Mucosa of rectum (tissue), 2 donors: Measurements from ENCODE around the gene ZMYND8.
"Not testable (repeated sequence)": the region's sequence is repeated elsewhere in the genome, so short reads cannot be mapped to it uniquely, and the experiment has no call there.

ENCODE experiments used
- H3K27ac ChIP-seq, 2 donors: one replicate each; pipeline ENCODE4 v1.7.0; 2013; ENCODE audit warnings: inconsistent platforms in 2 of 2, low read depth in 2 of 2, low read length in 2 of 2
- H3K27me3 ChIP-seq, 2 donors: one replicate each; pipeline ENCODE4 v1.7.0; 2013; ENCODE audit warnings: low read length in 2 of 2; ENCODE audit not compliant: control insufficient read depth in 2 of 2, insufficient read depth in 2 of 2
- H3K36me3 ChIP-seq, 2 donors: one replicate each; pipeline ENCODE4 v1.7.0; 2013; ENCODE audit warnings: low read length in 2 of 2; ENCODE audit not compliant: control insufficient read depth in 2 of 2, insufficient read depth in 2 of 2
- H3K4me1 ChIP-seq, 2 donors: one replicate each; pipeline ENCODE4 v1.7.0; 2013; ENCODE audit warnings: low read length in 2 of 2, mild to moderate bottlenecking in 1 of 2; ENCODE audit not compliant: control insufficient read depth in 2 of 2, insufficient read depth in 2 of 2
- H3K4me3 ChIP-seq, 2 donors: one replicate each; pipeline ENCODE4 v1.7.0; 2013; ENCODE audit warnings: low read length in 2 of 2
- H3K9ac ChIP-seq, 2 donors: one replicate each; pipeline ENCODE4 v1.7.0; 2013; ENCODE audit warnings: low read length in 2 of 2, low read depth in 1 of 2, mild to moderate bottlenecking in 1 of 2
- H3K9me3 ChIP-seq, 2 donors: one replicate each; pipeline ENCODE4 v1.7.0; 2013; ENCODE audit warnings: low read length in 2 of 2; ENCODE audit not compliant: control insufficient read depth in 2 of 2
- donor health status: healthy.
- donor health status: Normal muscosa, but diverticular disease.

The ZMYND8 gene

DNA sequence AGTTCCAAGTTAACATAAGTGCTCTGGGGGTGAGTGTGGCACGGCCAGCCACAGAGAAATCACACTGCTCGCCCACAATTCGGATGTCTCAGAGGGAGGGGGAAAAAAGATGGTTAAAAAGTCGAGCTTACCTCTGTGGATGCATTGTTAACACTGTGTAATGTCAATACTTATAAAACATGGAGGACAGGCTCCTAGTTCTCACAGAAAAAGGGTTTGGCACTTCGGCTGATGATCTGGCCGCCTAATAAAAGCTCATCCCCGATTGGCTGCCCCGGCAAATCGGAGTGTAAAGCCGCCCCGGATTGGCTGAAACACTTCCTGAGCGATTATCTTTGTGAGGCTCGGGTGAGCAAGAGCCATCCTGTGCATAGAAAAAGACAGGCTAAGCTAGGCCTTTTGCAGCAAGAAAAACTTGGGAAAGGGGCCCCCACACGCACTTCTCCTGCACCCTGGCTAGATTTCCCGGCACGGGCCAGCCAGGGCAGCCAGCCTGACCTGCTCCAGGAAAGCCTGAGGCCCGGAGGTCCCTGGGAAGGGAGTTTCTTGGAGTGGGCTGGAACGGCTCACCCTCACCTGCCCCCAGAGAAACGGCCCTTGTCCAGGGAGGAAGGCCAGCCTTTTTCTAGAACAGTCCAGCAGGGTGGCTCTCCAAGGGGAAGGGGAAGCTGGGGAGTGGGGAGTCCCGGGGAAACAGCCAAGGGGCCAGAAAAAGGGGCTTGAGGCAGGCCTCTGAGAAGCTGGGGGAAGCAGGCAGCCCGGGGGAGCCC lies at the start of gene ZMYND8:
Gene ZMYND8, minus strand, starts transcription at position 174 of the 770 bp plus-strand sequence. Its CDS starts 29 bp downstream, at position 145.
- Histone ChIP-seq H3K9me3 (no peaks in the 10 kb centered on the region), H3K9ac (peak within 1 kb of the TSS; percentile 87 to 88), H3K27me3 (no peaks in the 10 kb centered on the region), H3K4me1 (peaks cover 86 to 95% of the 10 kb centered on the region in 2 donors), H3K36me3 (no peaks in the 10 kb centered on the region), H3K4me3 (peak within 1 kb of the TSS; percentile 59 to 69), H3K27ac (peak within 1 kb of the TSS; percentile 97 to 98)

GRCh38 chr20:47405775-47406325 lies 49.4 kb upstream of the ZMYND8 start:
- no peaks in the 10 kb centered on the region for H3K9me3 ChIP-seq
- H3K4me3 ChIP-seq, result no peak overlapping the region
- H3K27me3 ChIP-seq, result no peaks in the 10 kb centered on the region
- H3K27ac ChIP-seq, result no peak overlapping the region
- H3K9ac ChIP-seq, result no peak overlapping the region
- no peaks in the 10 kb centered on the region for H3K36me3 ChIP-seq
- no peaks in the 10 kb centered on the region for H3K4me1 ChIP-seq

- H3K4me1 ChIP-seq, result no peaks in the 10 kb centered on the region
- H3K4me3 ChIP-seq, result no peak overlapping the region
- H3K9ac ChIP-seq, result no peak overlapping the region
- no peaks in the 10 kb centered on the region for H3K27me3 ChIP-seq
- H3K27ac ChIP-seq, result no peak overlapping the region
- H3K9me3 ChIP-seq, result no peaks in the 10 kb centered on the region
- H3K36me3 ChIP-seq, result no peaks in the 10 kb centered on the region
Measured at GRCh38 chr20:47400685-47401084, 44.2 kb upstream of the ZMYND8 start.

- Histone ChIP-seq H3K9ac (no peak overlapping the region), H3K4me1 (no peaks in the 10 kb centered on the region), H3K9me3 (no peaks in the 10 kb centered on the region), H3K4me3 (no peak overlapping the region), H3K27ac (no peak overlapping the region), H3K27me3 (no peaks in the 10 kb centered on the region), H3K36me3 (no peaks in the 10 kb centered on the region)
Measured at GRCh38 chr20:47397652-47398301, 41.3 kb upstream of the ZMYND8 start.

- H3K9ac ChIP-seq, result no peak overlapping the region
- no peak overlapping the region for H3K27ac ChIP-seq
- no peaks in the 10 kb centered on the region for H3K4me1 ChIP-seq
- H3K36me3 ChIP-seq, result no peaks in the 10 kb centered on the region
- no peaks in the 10 kb centered on the region for H3K27me3 ChIP-seq
- H3K4me3 ChIP-seq, result no peak overlapping the region
- no peaks in the 10 kb centered on the region for H3K9me3 ChIP-seq
Measured at GRCh38 chr20:47396762-47397476, 40.4 kb upstream of the ZMYND8 start.

DNA sequence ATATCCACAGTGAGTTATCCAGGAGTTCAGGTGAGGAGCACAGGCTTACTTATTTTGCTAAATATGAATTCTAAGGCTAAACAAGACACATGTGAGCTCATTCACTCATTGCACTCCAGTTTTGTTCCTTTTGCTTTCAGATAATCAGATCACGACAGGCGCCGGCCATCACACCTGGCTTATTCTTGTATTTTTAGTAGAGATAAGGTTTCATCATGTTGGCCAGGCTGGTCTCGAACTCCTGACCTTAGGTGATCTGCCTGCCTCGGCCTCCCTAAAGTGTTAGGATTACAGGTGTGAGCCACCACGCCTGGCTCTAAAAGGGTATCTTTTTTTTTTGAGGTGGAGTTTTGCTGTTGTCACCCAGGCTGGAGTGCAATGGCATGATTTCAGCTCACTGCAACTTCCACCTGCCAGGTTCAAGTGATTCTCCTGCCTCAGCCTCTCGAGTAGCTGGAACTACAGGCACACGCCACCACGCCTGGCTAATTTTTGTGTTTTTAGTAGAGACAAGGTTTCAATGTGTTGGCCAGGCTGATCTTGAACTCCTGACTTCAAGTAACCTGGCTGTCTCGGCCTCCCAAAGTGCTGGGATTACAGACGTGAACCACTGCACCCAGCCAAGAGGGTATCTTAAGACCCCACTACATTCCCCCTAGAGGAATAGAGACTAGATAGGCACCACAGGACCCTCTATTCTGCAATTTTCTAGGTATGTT lies 37.5 kb upstream of the ZMYND8 start:
- H3K9ac ChIP-seq, H3K9me3 ChIP-seq, H3K4me3 ChIP-seq, H3K4me1 ChIP-seq, H3K36me3 ChIP-seq, H3K27me3 ChIP-seq, H3K27ac ChIP-seq: not testable (repeated sequence)

- H3K27me3 ChIP-seq, result no peaks in the 10 kb centered on the region
- no peaks in the 10 kb centered on the region for H3K9me3 ChIP-seq
- H3K27ac ChIP-seq, result no peak overlapping the region
- H3K4me3 ChIP-seq, result no peak overlapping the region
- no peaks in the 10 kb centered on the region for H3K36me3 ChIP-seq
- no peaks in the 10 kb centered on the region for H3K4me1 ChIP-seq
- no peak overlapping the region for H3K9ac ChIP-seq
Measured at GRCh38 chr20:47392721-47393073, 36.2 kb upstream of the ZMYND8 start.

DNA sequence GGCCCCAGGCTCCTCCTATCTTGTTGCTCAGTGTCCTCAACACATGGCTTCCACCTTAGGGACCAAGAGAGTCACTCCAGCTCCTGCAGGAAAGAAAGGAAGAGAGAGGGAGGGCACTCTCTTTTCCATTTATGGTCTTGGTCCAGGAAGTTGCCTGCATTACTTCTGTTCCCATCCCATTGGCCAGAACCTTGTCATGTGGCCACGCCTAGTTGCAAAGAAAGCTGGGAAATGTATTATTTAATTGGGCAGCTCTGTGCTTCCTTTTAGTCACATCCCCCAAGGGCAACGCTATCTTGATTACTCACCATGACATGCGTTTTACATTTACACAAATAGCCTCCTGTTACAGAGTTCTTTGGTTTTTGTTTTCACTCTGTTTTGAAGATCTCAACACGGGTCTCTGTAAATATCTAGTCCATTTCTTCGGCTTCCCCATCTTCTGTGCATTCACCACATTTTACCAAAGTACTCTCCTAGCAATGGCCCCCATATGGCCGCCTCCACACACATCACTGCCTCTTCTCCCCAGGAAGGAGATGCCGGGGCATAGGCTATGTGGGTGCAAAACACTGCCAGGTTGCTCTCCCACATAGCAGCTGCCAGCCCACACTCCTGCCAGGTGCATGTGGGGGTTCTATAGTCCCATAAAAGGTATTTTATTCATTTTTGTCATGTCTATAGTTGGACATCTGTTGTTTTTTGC lies 35.7 kb upstream of the ZMYND8 start:
- Histone ChIP-seq H3K9ac (no peak overlapping the region), H3K9me3 (no peaks in the 10 kb centered on the region), H3K27me3 (no peaks in the 10 kb centered on the region), H3K27ac (no peak overlapping the region), H3K4me3 (no peak overlapping the region), H3K4me1 (no peaks in the 10 kb centered on the region), H3K36me3 (no peaks in the 10 kb centered on the region)

GRCh38 chr20:47391276-47392010 lies 34.9 kb upstream of the ZMYND8 start:
- no peaks in the 10 kb centered on the region for H3K27me3 ChIP-seq
- no peaks in the 10 kb centered on the region for H3K4me1 ChIP-seq
- no peaks in the 10 kb centered on the region for H3K36me3 ChIP-seq
- no peaks in the 10 kb centered on the region for H3K9me3 ChIP-seq
- H3K27ac ChIP-seq, result no peak overlapping the region
- no peak overlapping the region for H3K9ac ChIP-seq
- H3K4me3 ChIP-seq, result no peak overlapping the region
